ENCODE results near the gene FZD10. TPM values are rescaled to one million over a fixed set of nuclear protein-coding genes. Genes with fewer than 3 reads are reported as not detected.

FZD10 gene
- total RNA-seq, 1 experiment from 2014 or later, result not detected

GRCh38 chr12:130127912-130128789 is 34.1 kb upstream of the FZD10 start:
- no peaks in the 10 kb centered on the region for H3K36me3 ChIP-seq
- peaks cover 11% of the 10 kb centered on the region for H3K27me3 ChIP-seq
- DNase-seq, result peak; percentile 75
- peaks cover 2% of the 10 kb centered on the region; the same call in 1 of the 2 replicates for H3K9me3 ChIP-seq
- no peak overlapping the region for H3K4me3 ChIP-seq

- no peak overlapping the region for H3K4me3 ChIP-seq
- H3K27me3 ChIP-seq, result peaks cover 12% of the 10 kb centered on the region
- no peaks in the 10 kb centered on the region for H3K36me3 ChIP-seq
- peaks cover 2% of the 10 kb centered on the region; the same call in 1 of the 2 replicates for H3K9me3 ChIP-seq
- no peak for DNase-seq
Measured at GRCh38 chr12:130128790-130129735, 33.2 kb upstream of the FZD10 start.

GRCh38 chr12:130130346-130130745 is 31.9 kb upstream of the FZD10 start:
- H3K36me3 ChIP-seq, result no peaks in the 10 kb centered on the region
- H3K4me3 ChIP-seq, result no peak overlapping the region
- no peak for DNase-seq
- peaks cover 2% of the 10 kb centered on the region; the same call in 1 of the 2 replicates for H3K9me3 ChIP-seq
- H3K27me3 ChIP-seq, result peaks cover 12% of the 10 kb centered on the region

GRCh38 chr12:130131025-130131424 is 31.2 kb upstream of the FZD10 start:
- H3K36me3 ChIP-seq, result no peaks in the 10 kb centered on the region
- H3K27me3 ChIP-seq, result peaks cover 12% of the 10 kb centered on the region
- no peak for DNase-seq
- peaks cover 2% of the 10 kb centered on the region; the same call in 1 of the 2 replicates for H3K9me3 ChIP-seq
- H3K4me3 ChIP-seq, result no peak overlapping the region

GRCh38 chr12:130131801-130132200 is 30.5 kb upstream of the FZD10 start:
- H3K4me3 ChIP-seq, result no peak overlapping the region
- no peaks in the 10 kb centered on the region for H3K36me3 ChIP-seq
- peaks cover 2% of the 10 kb centered on the region; the same call in 1 of the 2 replicates for H3K9me3 ChIP-seq
- no peak for DNase-seq
- peaks cover 12% of the 10 kb centered on the region for H3K27me3 ChIP-seq

- no peak for DNase-seq
- peaks cover 2% of the 10 kb centered on the region; the same call in 1 of the 2 replicates for H3K9me3 ChIP-seq
- peaks cover 12% of the 10 kb centered on the region for H3K27me3 ChIP-seq
- no peaks in the 10 kb centered on the region for H3K36me3 ChIP-seq
- H3K4me3 ChIP-seq, result no peak overlapping the region
Measured at GRCh38 chr12:130132831-130133511, 29.3 kb upstream of the FZD10 start.

- DNase-seq, result no peak
- no peaks in the 10 kb centered on the region for H3K36me3 ChIP-seq
- peaks cover 2% of the 10 kb centered on the region; the same call in 1 of the 2 replicates for H3K9me3 ChIP-seq
- H3K27me3 ChIP-seq, result peaks cover 12% of the 10 kb centered on the region
- H3K4me3 ChIP-seq, result no peak overlapping the region
Measured at GRCh38 chr12:130133851-130134562, 28.3 kb upstream of the FZD10 start.

GRCh38 chr12:130134563-130134915 is 27.7 kb upstream of the FZD10 start:
- H3K9me3 ChIP-seq, result no peaks in the 10 kb centered on the region
- H3K27me3 ChIP-seq, result peaks cover 12% of the 10 kb centered on the region
- no peak overlapping the region for H3K4me3 ChIP-seq
- no peak for DNase-seq
- H3K36me3 ChIP-seq, result no peaks in the 10 kb centered on the region

GRCh38 chr12:130136509-130137039 is 25.7 kb upstream of the FZD10 start:
- H3K27me3 ChIP-seq, result peaks cover 12% of the 10 kb centered on the region
- H3K36me3 ChIP-seq, result no peaks in the 10 kb centered on the region
- H3K9me3 ChIP-seq, result no peaks in the 10 kb centered on the region
- no peak for DNase-seq
- H3K4me3 ChIP-seq, result no peak overlapping the region

GRCh38 chr12:130137040-130138018 is 24.9 kb upstream of the FZD10 start:
- Histone ChIP-seq H3K4me3 (no peak overlapping the region), H3K27me3 (peaks cover 9% of the 10 kb centered on the region), H3K36me3 (no peaks in the 10 kb centered on the region), H3K9me3 (no peaks in the 10 kb centered on the region)
- DNase-seq, result no peak

GRCh38 chr12:130138478-130138877 is 23.8 kb upstream of the FZD10 start:
- no peaks in the 10 kb centered on the region for H3K36me3 ChIP-seq
- no peak overlapping the region for H3K4me3 ChIP-seq
- H3K9me3 ChIP-seq, result no peaks in the 10 kb centered on the region
- no peaks in the 10 kb centered on the region for H3K27me3 ChIP-seq
- DNase-seq, result no peak

GRCh38 chr12:130139567-130140421 is 22.5 kb upstream of the FZD10 start:
- no peaks in the 10 kb centered on the region for H3K27me3 ChIP-seq
- no peak overlapping the region for H3K4me3 ChIP-seq
- H3K36me3 ChIP-seq, result no peaks in the 10 kb centered on the region
- H3K9me3 ChIP-seq, result no peaks in the 10 kb centered on the region
- DNase-seq, result no peak

GRCh38 chr12:130141105-130141504 is 21.2 kb upstream of the FZD10 start:
- H3K36me3 ChIP-seq, result no peaks in the 10 kb centered on the region
- H3K9me3 ChIP-seq, result no peaks in the 10 kb centered on the region
- no peak for DNase-seq
- H3K27me3 ChIP-seq, result no peaks in the 10 kb centered on the region
- no peak overlapping the region for H3K4me3 ChIP-seq
